WTC11 (cell line): ENCODE results near the gene GNB5. TPM values are rescaled to one million over a fixed set of nuclear protein-coding genes. Genes with fewer than 3 reads are reported as not detected.
A peak's percentile ranks its signal among the peaks of the same experiment; 100 is the strongest.

Experiments used
- ATAC-seq: fragments of 200-7000 bp; cut with Tn5 transposase; 2 replicates; pipeline ENCODE4 v1.10.0; 2021; ENCODE audit warnings: mild to moderate bottlenecking, moderate library complexity
- CTCF ChIA-PET: fragments of 300-600 bp; sonication (Branson Sonifier 250); formaldehyde crosslinking; loops from one replicate; lab custom pipeline; 2021; ENCODE audit warnings: antibody characterized with exemption; lab: Charles Lee
- POLR2A ChIA-PET: fragments of 350-600 bp; sonication (Branson Sonifier 250); formaldehyde crosslinking; loops from one replicate; lab custom pipeline; 2021; ENCODE audit warnings: antibody characterized with exemption; lab: Charles Lee
- DNase-seq: peaks from one replicate; pipeline ENCODE4 v3.0.0; 2021; ENCODE audit warnings: low spot score
- H3K27ac Mint-ChIP-seq: 2 replicates; pipeline ENCODE4 v1.8.0; 2021; ENCODE audit warnings: mixed read lengths
- H3K27me3 Mint-ChIP-seq: 2 replicates; pipeline ENCODE4 v1.8.0; 2021; ENCODE audit warnings: low read depth, mild to moderate bottlenecking, moderate library complexity, mixed read lengths
- H3K36me3 Mint-ChIP-seq: 2 replicates; pipeline ENCODE4 v1.8.0; 2021; ENCODE audit warnings: mixed read lengths
- H3K4me1 Mint-ChIP-seq: 2 replicates; pipeline ENCODE4 v1.8.0; 2022; ENCODE audit warnings: mixed read lengths
- H3K4me3 Mint-ChIP-seq: 2 replicates; pipeline ENCODE4 v1.8.0; 2021; ENCODE audit warnings: mild to moderate bottlenecking, moderate library complexity, mixed read lengths
- H3K9me3 Mint-ChIP-seq: 2 replicates; pipeline ENCODE4 v1.8.0; 2021; ENCODE audit warnings: mixed read lengths
- CREB1 ChIP-seq: sonication (generic); formaldehyde crosslinking; IDR thresholded peaks from 2 replicates; pipeline ENCODE4 v1.8.0; 2023; ENCODE audit warnings: mild to moderate bottlenecking, missing genetic modification reagents
- ETV6 ChIP-seq: sonication (generic); formaldehyde crosslinking; IDR thresholded peaks from 2 replicates; pipeline ENCODE4 v1.8.1; 2022; ENCODE audit warnings: mild to moderate bottlenecking, missing genetic modification reagents
- FOXK1 ChIP-seq: sonication (generic); formaldehyde crosslinking; IDR thresholded peaks from 2 replicates; pipeline ENCODE4 v1.8.0; 2022; ENCODE audit warnings: mild to moderate bottlenecking, moderate library complexity, missing genetic modification reagents
- FOXP1 ChIP-seq: sonication (generic); formaldehyde crosslinking; IDR thresholded peaks from 2 replicates; pipeline ENCODE4 v1.8.0; 2022; ENCODE audit warnings: missing genetic modification reagents, mild to moderate bottlenecking, moderate library complexity, borderline replicate concordance
- MYBL2 ChIP-seq: sonication (generic); formaldehyde crosslinking; IDR thresholded peaks from 2 replicates; pipeline ENCODE4 v1.8.1; 2023; ENCODE audit warnings: mild to moderate bottlenecking, moderate library complexity, missing genetic modification reagents
- SMAD3 ChIP-seq: sonication (generic); formaldehyde crosslinking; IDR thresholded peaks from 2 replicates; pipeline ENCODE4 v1.8.0; 2022; ENCODE audit warnings: missing genetic modification reagents, mild to moderate bottlenecking, borderline replicate concordance
- TCF7 ChIP-seq: sonication (generic); formaldehyde crosslinking; IDR thresholded peaks from 2 replicates; pipeline ENCODE4 v1.8.0; 2022; ENCODE audit warnings: mild to moderate bottlenecking, low read depth, missing genetic modification reagents, moderate library complexity
- ZNF317 ChIP-seq: sonication (generic); formaldehyde crosslinking; IDR thresholded peaks from 2 replicates; pipeline ENCODE4 v1.8.1; 2023; ENCODE audit warnings: low read depth, mild to moderate bottlenecking, moderate library complexity, missing genetic modification reagents, borderline replicate concordance
- total RNA-seq: library from RNA; stranded (reverse); gene quantifications from 3 replicates; pipeline ENCODE4 v1.2.3, GENCODE V29; 2021
- TF ChIP-seq, protein P1 (sequence below): sonication (generic); formaldehyde crosslinking; IDR thresholded peaks from 2 replicates; pipeline ENCODE4 v1.8.0; 2022; ENCODE audit warnings: missing genetic modification reagents
- TF ChIP-seq, protein P2 (sequence below): sonication (generic); formaldehyde crosslinking; IDR thresholded peaks from 2 replicates; pipeline ENCODE4 v1.8.1; 2023; ENCODE audit warnings: mild to moderate bottlenecking, missing genetic modification reagents, moderate library complexity
- TF ChIP-seq, protein P3 (sequence below): sonication (generic); formaldehyde crosslinking; IDR thresholded peaks from 2 replicates; pipeline ENCODE4 v1.8.0; 2023; ENCODE audit warnings: missing genetic modification reagents
- TF ChIP-seq, protein P4 (sequence below): fragments of 250-450 bp; sonication (Bioruptor Pico); IDR thresholded peaks from 2 replicates; pipeline ENCODE4 v1.9.0; 2021; ENCODE audit warnings: mild to moderate bottlenecking
- TF ChIP-seq, protein P5 (sequence below): fragments of 200-600 bp; IDR thresholded peaks from 2 replicates; pipeline ENCODE4 v1.8.0; 2022; ENCODE audit warnings: antibody characterized with exemption

Gene GNB5
- total RNA-seq, 1 experiment from 2014 or later, result 37.0 TPM

DNA sequence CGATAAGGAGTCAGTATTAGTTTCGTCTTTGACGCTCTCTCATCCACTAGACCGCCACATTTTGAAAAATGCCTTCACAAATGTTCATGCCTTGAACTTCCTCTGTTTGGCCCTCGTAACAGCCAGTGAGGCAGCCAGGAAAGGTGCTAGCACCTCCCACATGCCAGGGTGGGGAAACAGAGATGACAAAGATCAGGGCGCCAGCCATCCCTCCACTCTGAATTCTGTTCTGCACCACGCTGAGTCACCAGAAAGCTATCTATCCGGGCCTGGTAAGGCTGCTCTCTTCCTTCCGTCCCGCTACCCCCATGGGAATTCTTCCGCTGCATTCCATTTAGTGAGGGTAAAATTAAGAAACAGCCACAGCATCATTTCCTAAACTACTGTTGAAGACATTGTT, 47.3 kb downstream of the GNB5 start (continued):
- TF ChIP-seq, protein P1, sequence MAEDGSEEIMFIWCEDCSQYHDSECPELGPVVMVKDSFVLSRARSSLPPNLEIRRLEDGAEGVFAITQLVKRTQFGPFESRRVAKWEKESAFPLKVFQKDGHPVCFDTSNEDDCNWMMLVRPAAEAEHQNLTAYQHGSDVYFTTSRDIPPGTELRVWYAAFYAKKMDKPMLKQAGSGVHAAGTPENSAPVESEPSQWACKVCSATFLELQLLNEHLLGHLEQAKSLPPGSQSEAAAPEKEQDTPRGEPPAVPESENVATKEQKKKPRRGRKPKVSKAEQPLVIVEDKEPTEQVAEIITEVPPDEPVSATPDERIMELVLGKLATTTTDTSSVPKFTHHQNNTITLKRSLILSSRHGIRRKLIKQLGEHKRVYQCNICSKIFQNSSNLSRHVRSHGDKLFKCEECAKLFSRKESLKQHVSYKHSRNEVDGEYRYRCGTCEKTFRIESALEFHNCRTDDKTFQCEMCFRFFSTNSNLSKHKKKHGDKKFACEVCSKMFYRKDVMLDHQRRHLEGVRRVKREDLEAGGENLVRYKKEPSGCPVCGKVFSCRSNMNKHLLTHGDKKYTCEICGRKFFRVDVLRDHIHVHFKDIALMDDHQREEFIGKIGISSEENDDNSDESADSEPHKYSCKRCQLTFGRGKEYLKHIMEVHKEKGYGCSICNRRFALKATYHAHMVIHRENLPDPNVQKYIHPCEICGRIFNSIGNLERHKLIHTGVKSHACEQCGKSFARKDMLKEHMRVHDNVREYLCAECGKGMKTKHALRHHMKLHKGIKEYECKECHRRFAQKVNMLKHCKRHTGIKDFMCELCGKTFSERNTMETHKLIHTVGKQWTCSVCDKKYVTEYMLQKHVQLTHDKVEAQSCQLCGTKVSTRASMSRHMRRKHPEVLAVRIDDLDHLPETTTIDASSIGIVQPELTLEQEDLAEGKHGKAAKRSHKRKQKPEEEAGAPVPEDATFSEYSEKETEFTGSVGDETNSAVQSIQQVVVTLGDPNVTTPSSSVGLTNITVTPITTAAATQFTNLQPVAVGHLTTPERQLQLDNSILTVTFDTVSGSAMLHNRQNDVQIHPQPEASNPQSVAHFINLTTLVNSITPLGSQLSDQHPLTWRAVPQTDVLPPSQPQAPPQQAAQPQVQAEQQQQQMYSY (CRISPR knock-in tag), result no peak
- TF ChIP-seq MYBL2 (no peak), ETV6 (CRISPR knock-in tag) (no peak)
- TF ChIP-seq, protein P2, sequence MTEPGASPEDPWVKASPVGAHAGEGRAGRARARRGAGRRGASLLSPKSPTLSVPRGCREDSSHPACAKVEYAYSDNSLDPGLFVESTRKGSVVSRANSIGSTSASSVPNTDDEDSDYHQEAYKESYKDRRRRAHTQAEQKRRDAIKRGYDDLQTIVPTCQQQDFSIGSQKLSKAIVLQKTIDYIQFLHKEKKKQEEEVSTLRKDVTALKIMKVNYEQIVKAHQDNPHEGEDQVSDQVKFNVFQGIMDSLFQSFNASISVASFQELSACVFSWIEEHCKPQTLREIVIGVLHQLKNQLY (CRISPR knock-in tag), result no peak

DNA sequence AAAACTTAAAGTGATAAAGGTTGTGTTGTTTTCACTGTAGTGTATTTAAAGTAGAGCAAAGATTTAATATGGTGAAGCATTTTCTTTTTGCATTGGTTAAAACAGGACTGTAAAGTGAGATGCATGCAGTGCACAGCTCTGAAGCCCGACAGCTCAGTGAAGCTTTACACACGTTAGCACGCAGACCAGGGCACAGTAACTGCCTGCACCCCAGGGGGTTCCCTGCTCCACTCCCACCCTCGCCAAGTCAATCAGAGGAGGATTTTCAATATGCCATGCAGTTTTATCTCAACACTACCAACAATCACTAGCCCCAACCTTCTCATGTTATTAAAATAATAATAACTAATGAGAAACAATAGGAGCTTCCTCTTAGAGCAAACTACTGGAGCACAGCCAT, 50.5 kb downstream of the GNB5 start:
- no peak for ATAC-seq
- ChIA-PET CTCF (interaction anchor here (0.6 to 2.3 kb wide), 9 partner anchors 12 to 204 kb away, joined by 3 to 15 read pairs (median 4); no protein-coding TSS in a partner anchor), POLR2A (no interaction called here)
- peaks cover 21% of the 10 kb centered on the region for H3K36me3 Mint-ChIP-seq
- DNase-seq, result no peak
- H3K4me1 Mint-ChIP-seq, result peaks cover 10% of the 10 kb centered on the region
- H3K9me3 Mint-ChIP-seq, result no peaks in the 10 kb centered on the region
- H3K27me3 Mint-ChIP-seq, result no peaks in the 10 kb centered on the region
- H3K4me3 Mint-ChIP-seq, result no peak overlapping the region
- TF ChIP-seq, protein P3, sequence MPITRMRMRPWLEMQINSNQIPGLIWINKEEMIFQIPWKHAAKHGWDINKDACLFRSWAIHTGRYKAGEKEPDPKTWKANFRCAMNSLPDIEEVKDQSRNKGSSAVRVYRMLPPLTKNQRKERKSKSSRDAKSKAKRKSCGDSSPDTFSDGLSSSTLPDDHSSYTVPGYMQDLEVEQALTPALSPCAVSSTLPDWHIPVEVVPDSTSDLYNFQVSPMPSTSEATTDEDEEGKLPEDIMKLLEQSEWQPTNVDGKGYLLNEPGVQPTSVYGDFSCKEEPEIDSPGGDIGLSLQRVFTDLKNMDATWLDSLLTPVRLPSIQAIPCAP (CRISPR knock-in tag), result no peak
- TF ChIP-seq ZNF317 (CRISPR knock-in tag), result no peak
- TF ChIP-seq, protein P4, sequence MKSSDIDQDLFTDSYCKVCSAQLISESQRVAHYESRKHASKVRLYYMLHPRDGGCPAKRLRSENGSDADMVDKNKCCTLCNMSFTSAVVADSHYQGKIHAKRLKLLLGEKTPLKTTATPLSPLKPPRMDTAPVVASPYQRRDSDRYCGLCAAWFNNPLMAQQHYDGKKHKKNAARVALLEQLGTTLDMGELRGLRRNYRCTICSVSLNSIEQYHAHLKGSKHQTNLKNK, result no peak
- no peak for TF ChIP-seq CREB1 (CRISPR knock-in tag)
- no peak for TF ChIP-seq TCF7 (CRISPR knock-in tag)
- TF ChIP-seq FOXP1 (CRISPR knock-in tag), result no peak
- no peak overlapping the region for H3K27ac Mint-ChIP-seq

DNA sequence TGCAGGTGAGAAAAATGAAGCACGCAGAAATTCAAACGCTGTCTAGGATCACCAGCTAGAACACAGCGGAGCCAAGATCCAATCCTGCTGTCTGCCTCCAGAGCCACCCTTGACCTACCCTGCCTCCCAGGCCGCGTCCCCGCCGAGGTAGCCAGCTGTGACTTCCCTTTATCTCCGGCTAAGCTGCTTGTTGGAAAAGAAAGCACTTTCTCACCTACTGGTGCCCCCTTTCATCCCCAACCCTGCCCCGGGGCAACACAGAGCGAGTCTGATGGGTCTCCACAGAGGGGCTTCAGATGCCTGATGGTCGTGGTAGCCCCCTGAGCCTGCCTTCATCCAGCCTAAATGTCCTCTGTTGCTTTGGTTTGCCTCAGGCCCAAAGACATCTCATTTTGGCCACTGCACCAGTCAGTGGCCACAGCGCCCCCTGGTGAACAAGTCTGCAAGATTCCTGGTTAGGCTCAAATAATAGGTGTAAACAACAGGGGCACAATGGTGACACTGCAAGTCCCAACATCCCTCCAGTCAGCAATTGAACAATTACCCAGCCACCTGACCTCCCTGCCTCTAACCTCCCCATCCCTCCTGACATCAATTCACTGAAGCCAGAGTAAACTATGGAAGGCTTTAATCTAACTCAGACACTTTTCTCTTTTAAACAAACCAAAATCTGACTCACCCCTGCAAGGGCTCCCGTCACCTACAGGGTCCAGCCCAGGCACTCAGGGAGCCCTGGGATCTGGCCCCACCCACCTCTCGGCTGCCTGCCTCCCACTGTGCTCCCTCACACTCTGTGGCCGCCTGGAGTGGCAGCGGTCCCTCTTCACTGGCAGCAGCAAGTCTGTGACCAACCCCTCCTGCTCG, 51.4 kb downstream of the GNB5 start:
- ATAC-seq, result peak; percentile 89

More for the DNA sequence above, 51.4 kb downstream of the GNB5 start:
- Mint-ChIP-seq H3K4me1 (peaks cover 10% of the 10 kb centered on the region), H3K4me3 (no peak overlapping the region), H3K27ac (peak overlapping the region; percentile 27; the same call in 1 of the 2 replicates), H3K36me3 (peaks cover 19% of the 10 kb centered on the region), H3K27me3 (no peaks in the 10 kb centered on the region), H3K9me3 (no peaks in the 10 kb centered on the region)
- CTCF ChIA-PET, result interaction anchor here (0.6 to 2.3 kb wide), 18 partner anchors 10 to 203 kb away, joined by 3 to 15 read pairs (median 4); partner anchors contain the start of gene LEO1
- POLR2A ChIA-PET, result no interaction called here
- DNase-seq, result peak; percentile 88
- TF ChIP-seq, protein P5, sequence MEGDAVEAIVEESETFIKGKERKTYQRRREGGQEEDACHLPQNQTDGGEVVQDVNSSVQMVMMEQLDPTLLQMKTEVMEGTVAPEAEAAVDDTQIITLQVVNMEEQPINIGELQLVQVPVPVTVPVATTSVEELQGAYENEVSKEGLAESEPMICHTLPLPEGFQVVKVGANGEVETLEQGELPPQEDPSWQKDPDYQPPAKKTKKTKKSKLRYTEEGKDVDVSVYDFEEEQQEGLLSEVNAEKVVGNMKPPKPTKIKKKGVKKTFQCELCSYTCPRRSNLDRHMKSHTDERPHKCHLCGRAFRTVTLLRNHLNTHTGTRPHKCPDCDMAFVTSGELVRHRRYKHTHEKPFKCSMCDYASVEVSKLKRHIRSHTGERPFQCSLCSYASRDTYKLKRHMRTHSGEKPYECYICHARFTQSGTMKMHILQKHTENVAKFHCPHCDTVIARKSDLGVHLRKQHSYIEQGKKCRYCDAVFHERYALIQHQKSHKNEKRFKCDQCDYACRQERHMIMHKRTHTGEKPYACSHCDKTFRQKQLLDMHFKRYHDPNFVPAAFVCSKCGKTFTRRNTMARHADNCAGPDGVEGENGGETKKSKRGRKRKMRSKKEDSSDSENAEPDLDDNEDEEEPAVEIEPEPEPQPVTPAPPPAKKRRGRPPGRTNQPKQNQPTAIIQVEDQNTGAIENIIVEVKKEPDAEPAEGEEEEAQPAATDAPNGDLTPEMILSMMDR, result peak; percentile 78; the same call in 1 of the 2 replicates
- TF ChIP-seq SMAD3 (CRISPR knock-in tag), result no peak
- peak; percentile 45; the same call in 1 of the 2 replicates for TF ChIP-seq FOXK1 (CRISPR knock-in tag)
- TF ChIP-seq, all 79 proteins: peak for 2
